HG02938 (cell line): ENCODE measurements around the gene CRK.
"Not testable (repeated sequence)": the region's sequence is repeated elsewhere in the genome, so short reads cannot be mapped to it uniquely, and the experiment has no call there.

Experiments used
- ATAC-seq: cut with Tn5 transposase; IDR thresholded peaks from one replicate; pipeline ENCODE4 v1.9.1; 2021; ENCODE audit warnings: mild to moderate bottlenecking, moderate library complexity; ENCODE audit not compliant: unreplicated experiment

Gene CRK

GRCh38 chr17:1469231-1469852, 13.3 kb upstream of the CRK start:
- ATAC-seq: no peak

- no peak for ATAC-seq
Observed at GRCh38 chr17:1467898-1468492, 12.0 kb upstream of the CRK start.

- no peak for ATAC-seq
Observed at GRCh38 chr17:1467258-1467657, 11.2 kb upstream of the CRK start.

GRCh38 chr17:1464186-1464585, 8.2 kb upstream of the CRK start:
- no peak for ATAC-seq

- no peak for ATAC-seq
Observed at GRCh38 chr17:1462164-1463112, 6.4 kb upstream of the CRK start.

- ATAC-seq: no peak
Observed at GRCh38 chr17:1461198-1461944, 5.3 kb upstream of the CRK start.

GRCh38 chr17:1460233-1460632, 4.2 kb upstream of the CRK start:
- ATAC-seq: no peak

- peak; percentile 30 for ATAC-seq
Observed at GRCh38 chr17:1455291-1455796, 688 bp downstream of the CRK start.

GRCh38 chr17:1454541-1454940, 1.5 kb downstream of the CRK start:
- no peak for ATAC-seq

- not testable (repeated sequence) for ATAC-seq
Observed at GRCh38 chr17:1453694-1454093, 2.3 kb downstream of the CRK start.

- ATAC-seq: no peak
Observed at GRCh38 chr17:1452836-1453235, 3.2 kb downstream of the CRK start.

GRCh38 chr17:1450261-1450660, 5.8 kb downstream of the CRK start:
- ATAC-seq: not testable (repeated sequence)

GRCh38 chr17:1449412-1449967, 6.5 kb downstream of the CRK start:
- ATAC-seq: no peak

- ATAC-seq: no peak
Observed at GRCh38 chr17:1447052-1447451, 9.0 kb downstream of the CRK start.

- ATAC-seq: no peak
Observed at GRCh38 chr17:1446201-1446600, 9.8 kb downstream of the CRK start.

GRCh38 chr17:1445695-1446094, 10.3 kb downstream of the CRK start:
- not testable (repeated sequence) for ATAC-seq

GRCh38 chr17:1442721-1443120, 13.3 kb downstream of the CRK start:
- ATAC-seq: not testable (repeated sequence)

- ATAC-seq: no peak
Observed at GRCh38 chr17:1442187-1442586, 13.8 kb downstream of the CRK start.

- no peak for ATAC-seq
Observed at GRCh38 chr17:1440921-1441320, 15.1 kb downstream of the CRK start.

GRCh38 chr17:1438593-1439083, 17.4 kb downstream of the CRK start:
- ATAC-seq: no peak
